NCI-H2196 treated with DMSO at 0.1 percent for 48 hours (cell line): Measurements from ENCODE around the gene ELK4.

Experiments used
- DNase-seq: peaks from one replicate; lab custom pipeline; 2025; ENCODE audit not compliant: unreplicated experiment; lab: John Stamatoyannopoulos, UW

Gene ELK4, protein sequence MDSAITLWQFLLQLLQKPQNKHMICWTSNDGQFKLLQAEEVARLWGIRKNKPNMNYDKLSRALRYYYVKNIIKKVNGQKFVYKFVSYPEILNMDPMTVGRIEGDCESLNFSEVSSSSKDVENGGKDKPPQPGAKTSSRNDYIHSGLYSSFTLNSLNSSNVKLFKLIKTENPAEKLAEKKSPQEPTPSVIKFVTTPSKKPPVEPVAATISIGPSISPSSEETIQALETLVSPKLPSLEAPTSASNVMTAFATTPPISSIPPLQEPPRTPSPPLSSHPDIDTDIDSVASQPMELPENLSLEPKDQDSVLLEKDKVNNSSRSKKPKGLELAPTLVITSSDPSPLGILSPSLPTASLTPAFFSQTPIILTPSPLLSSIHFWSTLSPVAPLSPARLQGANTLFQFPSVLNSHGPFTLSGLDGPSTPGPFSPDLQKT

GRCh38 chr1:205631768-205632668 lies at the start of gene ELK4:
TSS of gene ELK4 (minus strand) at chr1:205632011. CDS start at chr1:205623882, 8,129 bp downstream.
- peak; percentile 91 for DNase-seq

GRCh38 chr1:205681364-205681763 lies 49.6 kb upstream of the ELK4 start:
- no peak for DNase-seq

- DNase-seq: no peak
Observed at GRCh38 chr1:205680073-205680851, 48.5 kb upstream of the ELK4 start, which contains the start of gene SLC45A3. TSS of gene SLC45A3 (minus strand) at chr1:205680509. CDS start at chr1:205664656, 15,853 bp downstream.

DNA sequence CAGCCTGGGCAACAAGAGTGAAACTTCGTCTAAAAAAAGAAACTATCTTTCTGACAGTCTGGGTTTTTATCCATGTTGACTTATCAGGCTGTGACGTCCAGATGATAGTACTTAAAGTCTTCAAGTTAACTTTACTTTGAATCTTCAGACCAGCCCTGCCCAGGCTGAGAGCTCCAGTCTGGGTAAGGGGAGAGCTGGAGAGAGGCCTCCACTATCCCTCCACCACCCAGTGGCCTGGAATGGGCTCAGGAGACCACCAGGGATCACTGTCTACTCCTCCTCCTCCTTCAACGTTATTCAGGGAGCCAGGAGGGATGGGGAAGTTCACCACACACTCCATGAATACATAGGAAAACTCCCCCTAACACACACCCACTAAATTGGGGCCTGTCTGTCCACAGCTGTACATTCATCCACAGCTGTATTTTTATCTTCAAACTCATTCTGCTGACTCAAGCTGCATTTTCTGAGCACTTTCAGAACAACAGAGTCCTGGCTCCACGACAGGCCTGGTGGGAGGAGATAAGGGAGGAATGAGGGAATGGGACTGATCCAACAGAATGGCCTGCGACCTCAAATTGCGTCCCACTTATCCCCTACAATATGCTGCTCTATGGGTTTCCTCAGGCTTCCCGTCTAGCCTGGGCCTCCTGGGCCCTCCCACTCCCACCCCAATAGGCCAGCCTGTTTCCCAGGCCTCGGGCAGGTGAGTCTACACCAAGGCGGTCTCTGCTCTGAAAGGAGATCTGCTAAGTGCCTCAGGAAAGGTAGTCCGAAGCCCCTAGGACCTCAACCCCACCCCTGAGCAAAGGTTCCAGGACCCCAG lies 46.7 kb upstream of the ELK4 start:
- no peak for DNase-seq

- no peak for DNase-seq
Observed at GRCh38 chr1:205677167-205677566, 45.4 kb upstream of the ELK4 start.

GRCh38 chr1:205676597-205676996 lies 44.8 kb upstream of the ELK4 start:
- no peak for DNase-seq

- DNase-seq: no peak
Observed at GRCh38 chr1:205676002-205676401, 44.2 kb upstream of the ELK4 start.

- DNase-seq: no peak
Observed at GRCh38 chr1:205675247-205675646, 43.4 kb upstream of the ELK4 start.

DNA sequence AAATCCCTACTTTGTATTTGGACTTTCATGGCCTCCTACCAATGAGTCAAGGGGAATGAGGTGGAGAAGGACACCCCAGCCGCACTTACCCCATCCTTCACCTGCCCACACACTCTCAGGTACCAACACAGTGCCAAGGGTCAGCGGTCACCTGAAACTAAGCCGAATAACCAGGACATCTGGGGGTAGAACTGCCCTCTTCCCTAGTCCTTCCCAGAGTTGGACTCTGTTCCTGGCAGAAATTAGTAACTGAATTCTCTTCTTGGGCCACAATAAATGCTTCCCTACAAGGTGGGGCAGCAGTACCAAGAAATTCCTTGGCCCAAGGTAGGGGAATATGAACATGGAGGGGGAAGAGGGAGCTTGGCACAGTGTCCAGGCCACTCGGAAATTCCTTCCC lies 41.2 kb upstream of the ELK4 start:
- DNase-seq: no peak

GRCh38 chr1:205672395-205672889 lies 40.6 kb upstream of the ELK4 start:
- DNase-seq: no peak

GRCh38 chr1:205670611-205671430 lies 39.0 kb upstream of the ELK4 start:
- no peak for DNase-seq

- DNase-seq: no peak
Observed at GRCh38 chr1:205670150-205670446, 38.3 kb upstream of the ELK4 start.

- no peak for DNase-seq
Observed at GRCh38 chr1:205669341-205670149, 37.7 kb upstream of the ELK4 start.

GRCh38 chr1:205668951-205669340 lies 37.1 kb upstream of the ELK4 start:
- no peak for DNase-seq

GRCh38 chr1:205667909-205668643 lies 36.3 kb upstream of the ELK4 start:
- no peak for DNase-seq

- no peak for DNase-seq
Observed at GRCh38 chr1:205666372-205667166, 34.8 kb upstream of the ELK4 start.
